ENCODE results near the gene KIF26B. TPM values are rescaled to one million over a fixed set of nuclear protein-coding genes. Genes with fewer than 3 reads are reported as not detected.

Gene KIF26B
- total RNA-seq, 2 experiments from 2014 or later = not detected

DNA sequence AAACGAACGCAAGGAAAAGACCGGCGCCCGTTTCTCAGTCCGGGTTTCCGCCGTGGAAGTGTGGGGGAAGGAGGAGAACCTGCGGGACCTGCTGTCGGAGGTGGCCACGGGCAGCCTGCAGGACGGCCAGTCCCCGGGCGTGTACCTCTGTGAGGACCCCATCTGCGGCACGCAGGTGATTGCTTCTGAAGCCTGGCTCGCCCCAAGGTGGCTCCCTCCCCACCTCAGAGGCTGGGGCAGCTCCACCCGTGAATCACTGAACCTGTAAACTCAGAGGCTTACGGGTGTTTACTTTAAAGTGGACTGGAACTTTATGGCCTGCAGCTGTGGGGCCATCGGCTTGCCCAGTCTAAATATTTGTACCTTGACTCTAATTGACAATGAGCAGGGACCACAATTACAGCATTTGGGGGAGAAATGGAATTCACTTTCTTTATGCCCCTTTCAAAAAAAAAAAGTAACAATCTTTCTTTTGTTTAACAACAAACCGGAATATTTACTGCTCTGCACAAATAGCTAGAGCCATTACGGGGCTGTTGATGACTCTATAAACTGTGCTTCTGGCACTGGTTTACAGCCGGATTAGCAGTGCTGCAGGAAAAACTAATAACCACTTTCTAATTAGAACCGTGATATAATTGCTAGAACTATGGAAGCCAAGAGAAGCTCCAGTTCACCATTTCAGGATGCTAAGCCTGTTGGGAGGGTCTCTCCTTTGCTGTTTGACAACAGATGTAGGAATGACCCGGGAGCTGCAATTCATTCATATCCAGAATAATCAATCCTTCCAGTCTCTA is 454.8 kb downstream of the KIF26B start:
- ChIA-PET POLR2A (no interaction called here), CTCF (no interaction called here)
- Mint-ChIP-seq H3K36me3 (ENCODE audit: low read depth) (no peaks in the 10 kb centered on the region), H3K9me3 (no peaks in the 10 kb centered on the region), H3K4me1 (no peaks in the 10 kb centered on the region), H3K27me3 (no peaks in the 10 kb centered on the region), H3K27ac (no peak overlapping the region), H3K4me3 (no peak overlapping the region)
- DNase-seq = no peak

DNA sequence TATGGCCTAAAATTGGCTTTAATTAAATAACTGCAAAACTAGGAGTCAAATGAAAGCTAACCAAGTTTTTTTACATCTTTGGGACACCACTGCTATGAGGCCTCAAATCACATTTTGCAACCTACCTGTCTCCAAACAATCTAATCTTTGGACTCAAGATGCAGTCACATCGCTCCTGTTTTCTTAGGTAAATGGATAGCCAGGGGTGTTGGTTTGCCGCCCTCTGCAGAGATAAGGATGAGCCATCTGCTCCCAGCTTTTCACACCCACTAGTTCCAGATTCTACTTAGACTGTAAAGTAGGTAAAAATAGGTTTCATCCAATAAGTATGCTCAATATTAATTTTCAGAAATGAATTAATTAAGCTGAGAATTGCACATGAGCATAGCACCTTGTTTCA is 456.5 kb downstream of the KIF26B start:
- Mint-ChIP-seq H3K4me1 (no peaks in the 10 kb centered on the region), H3K27ac (no peak overlapping the region), H3K36me3 (ENCODE audit: low read depth) (no peaks in the 10 kb centered on the region), H3K4me3 (no peak overlapping the region), H3K9me3 (no peaks in the 10 kb centered on the region), H3K27me3 (no peaks in the 10 kb centered on the region)
- POLR2A ChIA-PET = interaction anchor here (0.6 kb wide), 1 partner anchor 22 kb away, joined by 3 read pairs; no protein-coding TSS in a partner anchor
- CTCF ChIA-PET = no interaction called here
- no peak for DNase-seq

DNA sequence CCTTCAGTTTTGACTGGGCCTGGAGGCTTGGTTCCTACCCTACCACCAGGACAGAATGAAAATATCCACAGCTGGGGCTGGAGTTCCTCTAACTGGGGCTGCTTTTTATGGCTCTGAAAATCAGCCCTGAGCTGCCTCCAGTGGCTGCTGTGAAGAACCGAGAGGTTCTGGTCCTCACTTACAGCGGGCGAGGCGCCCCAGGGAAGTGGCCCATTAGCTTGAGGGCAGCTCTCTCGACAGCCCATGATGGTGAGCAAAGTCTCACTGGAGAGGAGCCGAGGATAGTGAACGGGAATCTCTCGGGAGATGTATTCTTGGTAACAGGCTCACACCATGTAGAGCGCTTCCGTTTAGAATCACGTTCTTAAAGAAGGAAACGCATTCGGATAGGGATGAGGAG is 459.7 kb downstream of the KIF26B start:
- ChIA-PET CTCF (no interaction called here), POLR2A (no interaction called here)
- H3K4me3 Mint-ChIP-seq = no peak overlapping the region
- no peak for DNase-seq
- H3K36me3 Mint-ChIP-seq (ENCODE audit: low read depth) = no peaks in the 10 kb centered on the region
- no peaks in the 10 kb centered on the region for H3K4me1 Mint-ChIP-seq
- no peaks in the 10 kb centered on the region for H3K9me3 Mint-ChIP-seq
- H3K27ac Mint-ChIP-seq = no peak overlapping the region
- H3K27me3 Mint-ChIP-seq = no peaks in the 10 kb centered on the region

GRCh38 chr1:245615001-245615400 is 460.2 kb downstream of the KIF26B start:
- DNase-seq = no peak
- POLR2A ChIA-PET = no interaction called here

GRCh38 chr1:245621589-245621988 is 466.8 kb downstream of the KIF26B start:
- CTCF ChIA-PET = no interaction called here
- Mint-ChIP-seq H3K9me3 (no peaks in the 10 kb centered on the region), H3K4me3 (no peak overlapping the region), H3K36me3 (ENCODE audit: low read depth) (no peaks in the 10 kb centered on the region), H3K27me3 (no peaks in the 10 kb centered on the region), H3K4me1 (peaks cover 5% of the 10 kb centered on the region), H3K27ac (no peak overlapping the region)
- no peak for DNase-seq
- POLR2A ChIA-PET = no interaction called here

More at GRCh38 chr1:245615001-245615400, 460.2 kb downstream of the KIF26B start:
- H3K4me1 Mint-ChIP-seq = no peaks in the 10 kb centered on the region
- no peaks in the 10 kb centered on the region for H3K9me3 Mint-ChIP-seq
- H3K27ac Mint-ChIP-seq = no peak overlapping the region
- H3K36me3 Mint-ChIP-seq (ENCODE audit: low read depth) = no peaks in the 10 kb centered on the region
- no peaks in the 10 kb centered on the region for H3K27me3 Mint-ChIP-seq
- H3K4me3 Mint-ChIP-seq = no peak overlapping the region
- CTCF ChIA-PET = no interaction called here

GRCh38 chr1:245622332-245623014 is 467.7 kb downstream of the KIF26B start:
- Mint-ChIP-seq H3K9me3 (no peaks in the 10 kb centered on the region), H3K4me3 (no peak overlapping the region), H3K27me3 (no peaks in the 10 kb centered on the region), H3K36me3 (ENCODE audit: low read depth) (no peaks in the 10 kb centered on the region), H3K4me1 (peaks cover 5% of the 10 kb centered on the region), H3K27ac (no peak overlapping the region)
- DNase-seq = no peak
- ChIA-PET POLR2A (no interaction called here), CTCF (interaction anchor here (0.6 to 0.7 kb wide), 3 partner anchors 30 to 1584 kb away, joined by 3 to 4 read pairs (median 4); no protein-coding TSS in a partner anchor)

- Mint-ChIP-seq H3K9me3 (peaks cover 27% of the 10 kb centered on the region), H3K4me3 (no peak overlapping the region), H3K27ac (no peak overlapping the region), H3K4me1 (no peaks in the 10 kb centered on the region), H3K36me3 (ENCODE audit: low read depth) (peaks cover 2% of the 10 kb centered on the region), H3K27me3 (peaks cover 2% of the 10 kb centered on the region)
- no peak for DNase-seq
- ChIA-PET POLR2A (no interaction called here), CTCF (no interaction called here)
Measured at GRCh38 chr1:245641384-245641783, 486.6 kb downstream of the KIF26B start.

- ChIA-PET POLR2A (no interaction called here), CTCF (no interaction called here)
- H3K9me3 Mint-ChIP-seq = peaks cover 27% of the 10 kb centered on the region
- H3K36me3 Mint-ChIP-seq (ENCODE audit: low read depth) = peaks cover 2% of the 10 kb centered on the region
- no peak overlapping the region for H3K27ac Mint-ChIP-seq
- H3K27me3 Mint-ChIP-seq = peaks cover 3% of the 10 kb centered on the region
- DNase-seq = no peak
- H3K4me3 Mint-ChIP-seq = no peak overlapping the region
- H3K4me1 Mint-ChIP-seq = peaks cover 3% of the 10 kb centered on the region
Measured at GRCh38 chr1:245645406-245645805, 490.6 kb downstream of the KIF26B start.

DNA sequence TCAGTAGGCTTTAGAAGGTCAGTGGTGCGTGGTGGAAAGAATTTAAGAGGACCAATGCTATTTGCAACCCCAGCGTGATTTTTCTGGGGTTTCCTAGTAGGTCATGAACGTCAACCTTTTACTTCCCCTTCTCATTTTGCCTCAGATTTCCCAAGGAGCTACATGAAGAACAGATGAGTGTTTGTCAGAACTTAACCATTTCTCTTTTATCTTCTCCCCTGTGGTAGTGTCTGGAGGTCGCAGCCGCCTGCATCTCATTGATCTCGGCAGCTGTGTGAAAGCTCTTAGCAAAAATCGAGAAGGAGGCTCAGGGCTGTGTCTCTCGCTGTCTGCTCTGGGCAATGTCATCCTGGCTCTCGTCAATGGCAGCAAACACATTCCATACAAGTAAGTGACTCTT is 491.1 kb downstream of the KIF26B start:
- CTCF ChIA-PET = no interaction called here
- Mint-ChIP-seq H3K4me3 (no peak overlapping the region), H3K36me3 (ENCODE audit: low read depth) (peaks cover 2% of the 10 kb centered on the region), H3K27me3 (peaks cover 3% of the 10 kb centered on the region), H3K4me1 (peaks cover 3% of the 10 kb centered on the region), H3K27ac (no peak overlapping the region), H3K9me3 (peaks cover 25% of the 10 kb centered on the region)
- DNase-seq = no peak
- POLR2A ChIA-PET = no interaction called here

- no peak for DNase-seq
- Mint-ChIP-seq H3K4me3 (no peak overlapping the region), H3K27ac (no peak overlapping the region), H3K4me1 (peaks cover 3% of the 10 kb centered on the region), H3K9me3 (peaks cover 4% of the 10 kb centered on the region), H3K27me3 (peaks cover 3% of the 10 kb centered on the region), H3K36me3 (ENCODE audit: low read depth) (no peaks in the 10 kb centered on the region)
- ChIA-PET POLR2A (no interaction called here), CTCF (no interaction called here)
Measured at GRCh38 chr1:245648749-245649522, 494.2 kb downstream of the KIF26B start.

DNA sequence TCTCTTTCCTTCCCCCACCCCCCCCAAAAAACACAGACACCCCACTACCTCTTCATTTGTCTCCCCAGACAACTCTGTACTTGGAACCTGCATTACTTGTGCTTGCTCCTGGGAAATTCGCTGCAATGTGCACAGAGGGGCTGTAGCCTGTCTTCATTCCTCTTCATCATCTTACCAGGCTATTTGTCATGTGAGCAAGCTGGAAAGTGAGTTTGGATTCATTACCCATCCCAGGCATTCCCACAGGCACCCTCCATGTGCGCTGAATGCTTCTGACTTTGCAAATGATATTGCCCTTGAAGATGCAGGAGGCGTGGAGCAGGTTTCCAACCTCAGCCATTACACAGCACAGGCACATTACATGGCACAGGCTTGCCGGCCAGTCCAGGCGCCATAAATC is 494.9 kb downstream of the KIF26B start:
- no peaks in the 10 kb centered on the region for H3K36me3 Mint-ChIP-seq (ENCODE audit: low read depth)
- no peak overlapping the region for H3K4me3 Mint-ChIP-seq
- H3K4me1 Mint-ChIP-seq = peaks cover 3% of the 10 kb centered on the region
- no peak overlapping the region for H3K27ac Mint-ChIP-seq
- ChIA-PET POLR2A (no interaction called here), CTCF (no interaction called here)
- peaks cover 3% of the 10 kb centered on the region for H3K27me3 Mint-ChIP-seq
- H3K9me3 Mint-ChIP-seq = peaks cover 4% of the 10 kb centered on the region
- no peak for DNase-seq

DNA sequence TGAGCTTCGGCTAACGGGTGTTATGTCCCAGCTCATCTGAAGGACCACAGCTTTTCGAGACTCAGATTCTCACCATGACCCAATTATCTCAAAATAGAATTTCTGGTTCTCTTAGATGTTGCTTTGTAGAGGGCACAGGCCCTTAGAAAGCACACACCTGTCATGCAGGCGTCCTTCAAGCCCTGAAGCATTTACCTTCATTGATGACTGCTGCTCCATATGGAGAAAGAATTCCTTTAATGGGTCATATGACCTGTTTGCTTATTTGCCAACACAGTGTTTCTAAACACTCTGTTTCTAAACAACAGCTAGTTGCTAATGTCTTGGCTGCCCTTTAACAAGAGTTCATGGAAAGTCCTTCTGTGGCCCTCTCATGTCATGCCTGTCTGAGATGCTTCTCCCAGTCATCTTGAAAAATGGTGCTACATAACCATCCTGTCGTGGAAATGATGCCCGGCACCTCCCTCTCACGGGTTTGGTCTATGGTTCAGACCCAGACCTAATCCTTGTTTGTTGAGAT is 495.7 kb downstream of the KIF26B start:
- CTCF ChIA-PET = no interaction called here
- peaks cover 3% of the 10 kb centered on the region for H3K27me3 Mint-ChIP-seq

DNA sequence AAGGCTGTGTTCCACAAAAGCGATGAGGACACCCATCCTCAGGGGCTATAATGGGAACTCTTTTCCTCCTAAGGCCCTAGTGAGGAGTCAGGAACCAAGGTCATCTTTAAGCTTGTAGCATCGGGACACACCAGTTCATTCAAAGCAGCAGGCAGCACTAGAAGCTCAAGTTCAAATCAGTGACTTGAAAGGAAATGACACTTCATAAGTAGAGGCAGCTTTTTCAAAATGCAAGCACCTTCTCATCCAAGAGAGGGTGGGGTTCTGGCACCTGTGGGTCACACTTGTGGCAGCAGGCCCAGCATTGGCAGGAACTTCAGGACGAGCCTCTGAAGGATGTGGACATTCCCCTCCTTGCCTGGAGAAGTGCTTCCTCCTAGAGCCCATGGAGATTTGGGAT is 496.3 kb downstream of the KIF26B start:
- ChIA-PET POLR2A (no interaction called here), CTCF (no interaction called here)
- no peak overlapping the region for H3K4me3 Mint-ChIP-seq
- H3K36me3 Mint-ChIP-seq (ENCODE audit: low read depth) = no peaks in the 10 kb centered on the region
- H3K9me3 Mint-ChIP-seq = peaks cover 2% of the 10 kb centered on the region
- H3K27me3 Mint-ChIP-seq = peaks cover 3% of the 10 kb centered on the region
- H3K4me1 Mint-ChIP-seq = peaks cover 3% of the 10 kb centered on the region
- no peak for DNase-seq
- no peak overlapping the region for H3K27ac Mint-ChIP-seq

More for the DNA sequence above, 495.7 kb downstream of the KIF26B start:
- Mint-ChIP-seq H3K4me3 (no peak overlapping the region), H3K27ac (no peak overlapping the region), H3K9me3 (peaks cover 2% of the 10 kb centered on the region), H3K36me3 (ENCODE audit: low read depth) (no peaks in the 10 kb centered on the region), H3K4me1 (peaks cover 3% of the 10 kb centered on the region)
- DNase-seq = no peak
- POLR2A ChIA-PET = no interaction called here

Measured in activated CD4-positive, alpha-beta T cell treated with anti-CD3 and anti-CD28 coated beads, Interleukin-2, amount 10 ng/mL, durations not matched to agents 7 days and 5 days (primary cell).